GM23338 (cell line): ENCODE results near the gene ALDH1B1. TPM values are rescaled to one million over a fixed set of nuclear protein-coding genes. Genes with fewer than 3 reads are reported as not detected.

Experiments used
- ATAC-seq: fragments of 200-7000 bp; cut with Tn5 transposase; 3 replicates; pipeline ENCODE4 v1.9.1; 2020
- DNase-seq: peaks from one replicate; pipeline ENCODE4 v3.0.0-alpha.2; 2015; ENCODE audit warnings: low spot score
- H2AFZ ChIP-seq: fragments of 200-600 bp; sonication (generic); 2 replicates; pipeline ENCODE4 v1.8.0; 2016; ENCODE audit warnings: antibody characterized with exemption, mild to moderate bottlenecking, moderate library complexity
- H3F3A ChIP-seq: fragments of 200-600 bp; sonication (generic); replicated peaks from 2 replicates; pipeline ENCODE4 v1.8.0; 2017; ENCODE audit warnings: antibody characterized with exemption, mixed run types, low read depth
- H3K27ac ChIP-seq: fragments of 200-600 bp; sonication (generic); 2 replicates; pipeline ENCODE4 v1.6.1; 2016; ENCODE audit warnings: low read depth
- H3K27me3 ChIP-seq: fragments of 200-600 bp; sonication (generic); 2 replicates; pipeline ENCODE4 v1.8.0; 2016; ENCODE audit warnings: mild to moderate bottlenecking, mixed run types, moderate library complexity; ENCODE audit not compliant: insufficient read depth
- H3K36me3 ChIP-seq: fragments of 200-600 bp; sonication (generic); 2 replicates; pipeline ENCODE4 v1.8.0; 2016; ENCODE audit warnings: mild to moderate bottlenecking; ENCODE audit not compliant: insufficient read depth
- H3K4me1 ChIP-seq: fragments of 200-600 bp; sonication (generic); 2 replicates; pipeline ENCODE4 v1.8.0; 2016; ENCODE audit warnings: mild to moderate bottlenecking, moderate library complexity; ENCODE audit not compliant: insufficient read depth
- H3K4me2 ChIP-seq: fragments of 200-600 bp; sonication (generic); 2 replicates; pipeline ENCODE4 v1.7.1; 2017; ENCODE audit warnings: mixed run types
- H3K4me3 ChIP-seq: fragments of 200-600 bp; sonication (generic); 2 replicates; pipeline ENCODE4 v1.6.1; 2016; ENCODE audit warnings: mixed run types
- H3K79me2 ChIP-seq: fragments of 200-600 bp; sonication (generic); replicated peaks from 2 replicates; pipeline ENCODE4 v1.8.0; 2017; ENCODE audit warnings: mild to moderate bottlenecking; ENCODE audit not compliant: insufficient read depth
- H3K9me2 ChIP-seq: fragments of 200-600 bp; sonication (generic); 2 replicates; pipeline ENCODE4 v1.8.0; 2017; ENCODE audit not compliant: insufficient read depth
- H4K20me1 ChIP-seq: fragments of 200-600 bp; sonication (generic); replicated peaks from 2 replicates; pipeline ENCODE4 v1.8.0; 2017; ENCODE audit warnings: mild to moderate bottlenecking; ENCODE audit not compliant: insufficient read depth
- H3K27ac Mint-ChIP-seq: 2 replicates; pipeline ENCODE4 v1.8.0; 2020; ENCODE audit warnings: inconsistent platforms, mild to moderate bottlenecking, moderate library complexity, mixed read lengths
- H3K27me3 Mint-ChIP-seq: 3 replicates; pipeline ENCODE4 v1.8.0; 2022; ENCODE audit warnings: low read depth, mild to moderate bottlenecking, moderate library complexity, mixed read lengths, inconsistent platforms; ENCODE audit not compliant: insufficient read depth, poor library complexity
- H3K36me3 Mint-ChIP-seq: 3 replicates; pipeline ENCODE4 v1.8.0; 2021; ENCODE audit warnings: low read depth, mild to moderate bottlenecking, inconsistent platforms, moderate library complexity, mixed read lengths
- H3K4me1 Mint-ChIP-seq: 3 replicates; pipeline ENCODE4 v1.8.0; 2020; ENCODE audit warnings: mild to moderate bottlenecking, inconsistent platforms, mixed read lengths
- H3K4me3 Mint-ChIP-seq: 3 replicates; pipeline ENCODE4 v1.8.0; 2021; ENCODE audit warnings: moderate library complexity, mild to moderate bottlenecking, inconsistent platforms, mixed read lengths
- H3K9me3 Mint-ChIP-seq: 3 replicates; pipeline ENCODE4 v1.8.0; 2020; ENCODE audit warnings: moderate library complexity, mild to moderate bottlenecking, inconsistent platforms, mixed read lengths
- CREB1 ChIP-seq: fragments of 250-450 bp; sonication (Bioruptor Pico); IDR thresholded peaks from 2 replicates; pipeline ENCODE4 v1.5.0; 2020; ENCODE audit warnings: low read depth, mild to moderate bottlenecking, moderate library complexity
- EZH2phosphoT487 ChIP-seq: fragments of 200-600 bp; sonication (generic); IDR thresholded peaks from one replicate; pipeline ENCODE4 v1.8.1; 2018; ENCODE audit warnings: antibody characterized with exemption; ENCODE audit not compliant: unreplicated experiment
- NANOG ChIP-seq: IDR thresholded peaks from 2 replicates; pipeline ENCODE4 v1.6.1; 2016; ENCODE audit warnings: antibody characterized with exemption, borderline replicate concordance
- POLR2AphosphoS5 ChIP-seq: IDR thresholded peaks from 2 replicates; pipeline ENCODE4 v1.6.1; 2016; ENCODE audit warnings: antibody characterized with exemption, low read depth
- STAT1 ChIP-seq: IDR thresholded peaks from one replicate; pipeline ENCODE4 v1.6.1; 2016; ENCODE audit warnings: antibody characterized with exemption; ENCODE audit not compliant: unreplicated experiment
- ZNF331 ChIP-seq: fragments of 250-450 bp; sonication (Bioruptor Pico); IDR thresholded peaks from 2 replicates; pipeline ENCODE4 v1.5.0; 2020; ENCODE audit warnings: low read depth, mild to moderate bottlenecking, moderate library complexity
- polyA plus RNA-seq: library from polyadenylated mRNA; unstranded; fragments of >200 nt; fragmentation: Nextera tagmentation; extraction: Ambion mirVana; gene quantifications from 2 replicates; pipeline ENCODE4 v1.2.1, GENCODE V29; 2016
- total RNA-seq: library from RNA; depleted of rRNA; stranded (reverse); fragments of >200 nt; shearing (Covaris generic); gene quantifications from 2 replicates; pipeline ENCODE4 v1.2.3, GENCODE V29; 2014
- TF ChIP-seq, protein P1 (sequence below): IDR thresholded peaks from one replicate; pipeline ENCODE4 v1.6.1; 2018; ENCODE audit warnings: antibody characterized with exemption; ENCODE audit not compliant: unreplicated experiment
- TF ChIP-seq, protein P2 (sequence below), 2 experiments: fragments of 200-600 bp in 1 of 2; sonication (generic) in 1 of 2; conservative IDR thresholded peaks; 2 replicates each; pipeline versions ENCODE4 v1.5.1 to v1.6.1; 2016 to 2017; ENCODE audit warnings: antibody characterized with exemption in 2 of 2, low read depth in 2 of 2, mild to moderate bottlenecking in 2 of 2, moderate library complexity in 1 of 2

The ALDH1B1 gene
- total and polyA plus RNA-seq, 2 experiments from 2014 or later = 37.5 to 74.8 TPM

DNA sequence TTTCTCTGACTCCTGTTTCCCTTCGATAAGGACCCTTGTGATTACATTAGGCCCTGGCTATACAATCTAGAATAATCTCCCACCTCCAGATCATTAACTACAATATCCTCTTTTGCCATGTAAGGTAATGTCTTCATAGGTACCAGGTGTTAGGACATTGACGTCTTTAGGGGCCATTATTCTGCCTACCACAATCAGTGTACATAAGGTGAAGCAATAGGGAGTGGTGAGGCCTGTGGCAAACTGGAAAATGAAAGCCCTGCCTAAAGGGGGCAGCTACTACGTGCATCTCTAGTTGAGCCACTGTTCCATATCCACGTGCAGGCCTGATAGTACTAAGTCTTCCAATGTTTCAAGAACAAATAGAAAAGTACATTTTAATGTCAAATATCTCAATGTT, 4.8 kb upstream of the ALDH1B1 start:
- peaks cover 24% of the 10 kb centered on the region for H3K9me3 Mint-ChIP-seq
- H3K79me2 ChIP-seq = peaks cover under 1% of the 10 kb centered on the region; the same call in 1 of the 2 replicates
- H3K4me3 Mint-ChIP-seq = no peak overlapping the region
- H3K4me2 ChIP-seq = no peak overlapping the region
- TF ChIP-seq NANOG = no peak
- H3K4me1 Mint-ChIP-seq = peaks cover 4% of the 10 kb centered on the region
- H2AFZ ChIP-seq = no peak overlapping the region
- no peak overlapping the region for H3K27ac Mint-ChIP-seq
- H3K36me3 ChIP-seq = no peaks in the 10 kb centered on the region
- H3K4me1 ChIP-seq = peaks cover 5% of the 10 kb centered on the region
- H3K27me3 ChIP-seq = no peaks in the 10 kb centered on the region
- no peaks in the 10 kb centered on the region for H3K9me2 ChIP-seq
- peaks cover 29% of the 10 kb centered on the region for H3K27me3 Mint-ChIP-seq
- H3K27ac ChIP-seq = no peak overlapping the region
- no peaks in the 10 kb centered on the region for H3F3A ChIP-seq
- H4K20me1 ChIP-seq = no peaks in the 10 kb centered on the region
- ATAC-seq (no peak), DNase-seq (no peak)
- H3K36me3 Mint-ChIP-seq = peaks cover 15% of the 10 kb centered on the region
- no peak overlapping the region for H3K4me3 ChIP-seq

- no peak overlapping the region for H3K4me3 Mint-ChIP-seq
- no peak overlapping the region for H3K4me3 ChIP-seq
- no peak overlapping the region for H3K4me2 ChIP-seq
- no peaks in the 10 kb centered on the region for H3K9me2 ChIP-seq
- H3K36me3 ChIP-seq = no peaks in the 10 kb centered on the region
- peaks cover 15% of the 10 kb centered on the region for H3K36me3 Mint-ChIP-seq
- H4K20me1 ChIP-seq = no peaks in the 10 kb centered on the region
- peaks cover 24% of the 10 kb centered on the region for H3K9me3 Mint-ChIP-seq
- H3K4me1 ChIP-seq = peaks cover 9% of the 10 kb centered on the region
- H3K27ac ChIP-seq = no peak overlapping the region
- peaks cover 9% of the 10 kb centered on the region for H3K79me2 ChIP-seq
- H3K27me3 Mint-ChIP-seq = peaks cover 32% of the 10 kb centered on the region
- H3F3A ChIP-seq = no peaks in the 10 kb centered on the region
- DNase-seq = no peak
- no peak for ATAC-seq
- no peak for TF ChIP-seq POLR2AphosphoS5
- TF ChIP-seq, protein P1, sequence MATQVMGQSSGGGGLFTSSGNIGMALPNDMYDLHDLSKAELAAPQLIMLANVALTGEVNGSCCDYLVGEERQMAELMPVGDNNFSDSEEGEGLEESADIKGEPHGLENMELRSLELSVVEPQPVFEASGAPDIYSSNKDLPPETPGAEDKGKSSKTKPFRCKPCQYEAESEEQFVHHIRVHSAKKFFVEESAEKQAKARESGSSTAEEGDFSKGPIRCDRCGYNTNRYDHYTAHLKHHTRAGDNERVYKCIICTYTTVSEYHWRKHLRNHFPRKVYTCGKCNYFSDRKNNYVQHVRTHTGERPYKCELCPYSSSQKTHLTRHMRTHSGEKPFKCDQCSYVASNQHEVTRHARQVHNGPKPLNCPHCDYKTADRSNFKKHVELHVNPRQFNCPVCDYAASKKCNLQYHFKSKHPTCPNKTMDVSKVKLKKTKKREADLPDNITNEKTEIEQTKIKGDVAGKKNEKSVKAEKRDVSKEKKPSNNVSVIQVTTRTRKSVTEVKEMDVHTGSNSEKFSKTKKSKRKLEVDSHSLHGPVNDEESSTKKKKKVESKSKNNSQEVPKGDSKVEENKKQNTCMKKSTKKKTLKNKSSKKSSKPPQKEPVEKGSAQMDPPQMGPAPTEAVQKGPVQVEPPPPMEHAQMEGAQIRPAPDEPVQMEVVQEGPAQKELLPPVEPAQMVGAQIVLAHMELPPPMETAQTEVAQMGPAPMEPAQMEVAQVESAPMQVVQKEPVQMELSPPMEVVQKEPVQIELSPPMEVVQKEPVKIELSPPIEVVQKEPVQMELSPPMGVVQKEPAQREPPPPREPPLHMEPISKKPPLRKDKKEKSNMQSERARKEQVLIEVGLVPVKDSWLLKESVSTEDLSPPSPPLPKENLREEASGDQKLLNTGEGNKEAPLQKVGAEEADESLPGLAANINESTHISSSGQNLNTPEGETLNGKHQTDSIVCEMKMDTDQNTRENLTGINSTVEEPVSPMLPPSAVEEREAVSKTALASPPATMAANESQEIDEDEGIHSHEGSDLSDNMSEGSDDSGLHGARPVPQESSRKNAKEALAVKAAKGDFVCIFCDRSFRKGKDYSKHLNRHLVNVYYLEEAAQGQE = no peak
- TF ChIP-seq STAT1 = no peak
- TF ChIP-seq CREB1 (CRISPR knock-in tag) = no peak
- TF ChIP-seq EZH2phosphoT487 = no peak
- TF ChIP-seq ZNF331 (CRISPR knock-in tag) = no peak
- TF ChIP-seq, protein P2, sequence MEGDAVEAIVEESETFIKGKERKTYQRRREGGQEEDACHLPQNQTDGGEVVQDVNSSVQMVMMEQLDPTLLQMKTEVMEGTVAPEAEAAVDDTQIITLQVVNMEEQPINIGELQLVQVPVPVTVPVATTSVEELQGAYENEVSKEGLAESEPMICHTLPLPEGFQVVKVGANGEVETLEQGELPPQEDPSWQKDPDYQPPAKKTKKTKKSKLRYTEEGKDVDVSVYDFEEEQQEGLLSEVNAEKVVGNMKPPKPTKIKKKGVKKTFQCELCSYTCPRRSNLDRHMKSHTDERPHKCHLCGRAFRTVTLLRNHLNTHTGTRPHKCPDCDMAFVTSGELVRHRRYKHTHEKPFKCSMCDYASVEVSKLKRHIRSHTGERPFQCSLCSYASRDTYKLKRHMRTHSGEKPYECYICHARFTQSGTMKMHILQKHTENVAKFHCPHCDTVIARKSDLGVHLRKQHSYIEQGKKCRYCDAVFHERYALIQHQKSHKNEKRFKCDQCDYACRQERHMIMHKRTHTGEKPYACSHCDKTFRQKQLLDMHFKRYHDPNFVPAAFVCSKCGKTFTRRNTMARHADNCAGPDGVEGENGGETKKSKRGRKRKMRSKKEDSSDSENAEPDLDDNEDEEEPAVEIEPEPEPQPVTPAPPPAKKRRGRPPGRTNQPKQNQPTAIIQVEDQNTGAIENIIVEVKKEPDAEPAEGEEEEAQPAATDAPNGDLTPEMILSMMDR (conservative IDR thresholded peaks at IDR 0.05; ENCODE audit: low read depth in 2 of 2) = no peak
- H3K4me1 Mint-ChIP-seq = peaks cover 8% of the 10 kb centered on the region
- no peak overlapping the region for H2AFZ ChIP-seq
- no peak overlapping the region for H3K27ac Mint-ChIP-seq
- no peaks in the 10 kb centered on the region for H3K27me3 ChIP-seq
Measured at GRCh38 chr9:38388283-38389223, 3.9 kb upstream of the ALDH1B1 start.
